ENCODE data around the gene ATP5MC2.

- TF ChIP-seq EZH2 (IDR thresholded peaks at IDR 0.05; ENCODE audit: insufficient read depth, poor library complexity, severe bottlenecking) (no peak), EZH2phosphoT487 (IDR thresholded peaks at IDR 0.05; ENCODE audit: insufficient read depth, low read depth) (no peak)
These were observed 8.9 kb upstream of the ATP5MC2 start for GRCh38 chr12:53684654-53685220.
